ENCODE measurements around the gene TP53BP1.

The TP53BP1 gene

DNA sequence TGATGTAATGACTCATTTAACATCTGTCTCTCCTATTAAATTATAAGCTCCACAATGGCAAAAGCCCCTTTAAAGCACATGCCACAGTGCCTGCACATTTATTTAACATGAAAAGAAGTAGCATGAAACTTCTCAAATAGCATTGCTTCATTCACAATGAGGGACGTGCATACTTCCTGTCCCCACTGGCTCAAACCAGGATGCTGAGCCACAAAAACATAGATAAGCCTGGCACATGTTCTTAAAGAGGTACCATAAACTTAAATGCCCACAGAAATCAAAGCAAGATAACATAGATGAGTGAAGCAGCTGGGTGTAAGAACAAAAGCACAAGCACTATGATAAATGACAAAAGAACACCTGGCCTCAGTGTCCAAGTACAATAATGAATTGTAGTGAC is 3.8 kb downstream of the TP53BP1 start:
- DNase-seq (ENCODE audit: low spot score): no peak

DNA sequence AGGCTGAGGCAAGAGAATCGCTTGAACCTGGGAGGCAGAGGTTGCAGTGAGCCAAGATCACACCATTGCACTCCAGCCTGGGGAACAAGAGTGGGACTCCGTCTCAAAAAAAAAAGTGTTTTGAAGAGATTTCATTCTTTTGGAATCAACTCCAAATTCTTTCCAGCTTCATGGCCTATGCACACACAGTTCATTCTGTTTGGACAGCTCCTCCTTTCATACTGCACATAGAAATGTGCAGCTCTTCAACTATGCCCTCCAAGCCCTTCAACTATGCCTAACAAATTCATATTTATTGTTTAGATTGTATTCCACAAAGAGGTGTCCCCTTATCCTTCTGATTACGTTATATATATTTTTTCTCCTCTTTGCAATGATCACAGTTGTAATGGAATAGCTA is 4.2 kb downstream of the TP53BP1 start:
- no peak for DNase-seq (ENCODE audit: low spot score)

GRCh38 chr15:43487271-43487895 is 5.6 kb downstream of the TP53BP1 start:
- no peak for DNase-seq (ENCODE audit: low spot score)

- no peak for DNase-seq (ENCODE audit: low spot score)
These were observed 8.5 kb downstream of the TP53BP1 start for GRCh38 chr15:43484455-43484854.

- peak; percentile 26 for DNase-seq (ENCODE audit: low spot score)
These were observed 9.4 kb downstream of the TP53BP1 start for GRCh38 chr15:43483297-43484128.

DNA sequence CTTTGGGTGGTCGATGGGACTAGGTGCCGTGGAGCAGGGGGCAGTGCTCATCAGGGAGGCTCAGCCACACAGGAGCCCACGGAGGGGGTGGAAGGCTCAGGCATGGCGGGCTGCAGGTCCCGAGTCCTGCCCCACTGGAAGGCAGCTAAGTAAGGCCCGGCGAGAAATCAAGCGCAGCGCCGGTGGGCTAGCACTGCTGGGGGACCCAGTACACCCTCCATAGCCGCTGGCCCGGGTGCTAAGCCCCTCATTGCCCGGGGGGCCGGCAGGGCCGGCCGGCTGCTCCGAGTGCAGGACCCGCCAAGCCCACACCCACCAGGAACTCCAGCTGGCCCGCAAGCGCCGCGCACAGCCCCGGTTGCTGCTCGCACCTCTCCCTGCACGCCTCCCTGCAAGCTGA is 19.1 kb downstream of the TP53BP1 start:
- no peak for DNase-seq (ENCODE audit: low spot score)

GRCh38 chr15:43471975-43472374 is 21.0 kb downstream of the TP53BP1 start:
- DNase-seq (ENCODE audit: low spot score): no peak

GRCh38 chr15:43469867-43470266 is 23.1 kb downstream of the TP53BP1 start:
- DNase-seq (ENCODE audit: low spot score): no peak

GRCh38 chr15:43465100-43465499 is 27.9 kb downstream of the TP53BP1 start:
- no peak for DNase-seq (ENCODE audit: low spot score)

GRCh38 chr15:43463998-43464397 is 29.0 kb downstream of the TP53BP1 start:
- DNase-seq (ENCODE audit: low spot score): no peak

GRCh38 chr15:43463507-43463906 is 29.4 kb downstream of the TP53BP1 start:
- no peak for DNase-seq (ENCODE audit: low spot score)

GRCh38 chr15:43449981-43450380 is 43.0 kb downstream of the TP53BP1 start:
- no peak for DNase-seq (ENCODE audit: low spot score)

- DNase-seq (ENCODE audit: low spot score): no peak
These were observed 46.6 kb downstream of the TP53BP1 start for GRCh38 chr15:43446344-43446743.

DNA sequence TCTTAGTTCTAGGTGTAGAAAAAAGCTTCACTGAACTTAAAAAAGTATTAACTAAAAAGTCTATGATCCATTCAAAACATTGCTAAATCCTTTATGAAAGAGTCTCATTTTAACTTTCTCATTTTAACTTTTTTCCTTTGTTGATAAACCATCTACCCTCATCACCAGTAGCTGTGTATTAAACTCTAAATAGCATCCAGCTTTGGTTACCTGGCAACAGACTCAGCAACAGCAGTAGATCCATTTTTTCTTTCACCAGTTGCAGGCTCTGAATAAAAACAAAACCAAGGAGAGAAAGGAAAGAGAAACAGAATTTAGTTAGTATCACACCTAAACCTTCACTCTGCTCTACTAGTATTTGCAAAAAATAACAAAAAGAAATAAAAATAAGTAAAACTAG is 51.6 kb downstream of the TP53BP1 start:
- peak; percentile 32 for DNase-seq (ENCODE audit: low spot score)

GRCh38 chr15:43440721-43441281 is 52.2 kb downstream of the TP53BP1 start:
- DNase-seq (ENCODE audit: low spot score): peak; percentile 88

- no peak for DNase-seq (ENCODE audit: low spot score)
These were observed 53.7 kb downstream of the TP53BP1 start for GRCh38 chr15:43439268-43439667.

DNA sequence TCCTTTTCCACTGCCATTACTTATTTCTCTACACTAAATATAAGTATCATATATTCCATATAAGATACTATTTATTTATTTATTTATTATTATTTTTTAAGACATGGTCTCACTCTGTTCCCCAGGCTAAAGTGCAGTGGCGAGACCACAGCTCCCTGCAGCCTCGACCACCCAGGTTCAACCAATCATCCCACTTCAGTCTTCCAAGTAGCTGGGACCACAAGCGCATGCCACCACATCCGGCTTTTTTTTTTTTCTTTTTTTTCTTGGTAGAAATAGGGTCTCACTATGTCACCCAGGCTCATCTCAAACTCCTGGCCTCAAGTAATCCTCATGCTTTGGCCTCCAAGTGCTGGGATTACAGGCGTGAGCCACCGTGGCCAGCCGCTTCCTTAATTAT is 56.6 kb downstream of the TP53BP1 start:
- DNase-seq (ENCODE audit: low spot score): no peak

GRCh38 chr15:43434446-43434845 is 58.5 kb downstream of the TP53BP1 start:
- no peak for DNase-seq (ENCODE audit: low spot score)

DNA sequence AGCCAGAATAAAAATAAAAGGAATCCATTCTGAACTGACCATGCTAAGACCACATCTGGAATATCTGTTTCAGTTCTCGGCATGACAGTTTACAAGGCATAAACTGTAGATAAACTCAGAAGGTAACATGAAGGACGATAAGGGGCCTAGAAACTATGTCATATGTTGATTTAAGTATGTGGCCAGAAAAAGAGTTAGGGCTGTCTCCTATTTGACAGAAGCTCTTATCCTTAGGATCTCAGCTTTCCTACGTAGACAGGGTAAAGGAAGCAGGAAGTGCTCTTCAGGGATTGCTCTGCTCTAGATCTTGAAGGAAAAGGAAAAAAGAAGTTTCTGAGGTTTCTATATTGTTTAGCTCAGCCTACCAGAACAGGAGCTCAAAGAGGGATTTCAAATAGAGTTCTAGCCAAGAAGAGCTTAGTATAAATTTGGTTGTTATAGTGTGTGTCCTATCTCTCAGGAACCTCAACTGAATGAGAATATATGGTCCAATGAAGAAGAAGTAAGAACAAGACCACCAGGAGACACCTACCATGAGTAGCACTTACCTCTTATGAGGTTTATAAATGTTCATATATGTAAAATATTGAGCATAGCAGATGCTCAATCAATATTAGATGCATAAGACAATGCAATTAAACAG is 59.2 kb downstream of the TP53BP1 start:
- no peak for DNase-seq (ENCODE audit: low spot score)

- DNase-seq (ENCODE audit: low spot score): no peak
These were observed 59.8 kb downstream of the TP53BP1 start for GRCh38 chr15:43433165-43433564.

DNA sequence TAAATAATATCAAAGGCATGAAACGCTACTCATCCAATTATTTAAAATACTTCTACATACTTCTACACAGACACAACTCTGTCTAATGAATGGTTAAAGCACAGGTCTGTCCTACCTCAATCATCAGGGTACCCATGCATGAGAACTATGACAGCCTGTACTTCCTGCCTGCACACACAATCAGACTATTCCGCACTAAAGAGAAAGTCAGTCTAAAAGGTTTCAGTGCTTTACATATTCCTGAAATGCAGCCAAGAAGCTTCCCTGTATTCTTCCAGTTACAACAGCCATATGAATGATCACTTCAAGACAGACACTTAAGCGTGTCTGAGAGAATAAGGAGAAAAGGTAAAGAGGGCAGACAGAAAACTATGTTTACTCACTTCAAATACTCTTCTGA is 63.3 kb downstream of the TP53BP1 start:
- DNase-seq (ENCODE audit: low spot score): no peak

DNA sequence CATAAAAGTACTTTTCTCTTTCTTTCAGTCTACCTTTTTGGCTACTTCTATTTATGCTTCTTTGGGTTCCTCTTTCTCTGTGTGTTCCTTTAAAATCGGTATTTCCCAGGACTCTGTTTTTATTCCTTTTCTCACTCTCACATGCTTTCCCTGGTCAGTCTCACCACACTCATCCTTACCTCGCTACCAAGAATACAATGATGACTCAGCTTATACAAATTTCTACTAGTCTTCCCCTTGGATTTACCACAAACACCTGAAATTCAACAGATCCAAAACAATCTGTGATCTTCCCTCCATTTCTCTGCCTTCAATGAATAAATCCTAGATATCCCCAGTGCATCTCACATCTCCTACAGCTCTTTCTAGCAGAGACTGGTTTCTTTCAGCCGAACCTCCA is 69.2 kb downstream of the TP53BP1 start:
- no peak for DNase-seq (ENCODE audit: low spot score)

GRCh38 chr15:43420876-43421275 is 72.1 kb downstream of the TP53BP1 start:
- DNase-seq (ENCODE audit: low spot score): no peak
